Stimulated activated CD8-positive, alpha-beta memory T cell treated with anti-CD3 and anti-CD28 coated beads, Interleukin-15, amount 100 ng/mL, for 48 hours (primary cell): ENCODE results near the gene CADPS.

Experiments used
- DNase-seq, 2 donors: peaks; one replicate each; pipeline ENCODE4 v3.0.0-alpha.2; 2020; ENCODE audit warnings: low read depth in 2 of 2

The CADPS gene

GRCh38 chr3:62503516-62503915 is 371.7 kb downstream of the CADPS start:
- no peak for DNase-seq

GRCh38 chr3:62502315-62503300 is 372.6 kb downstream of the CADPS start:
- DNase-seq = no peak

DNA sequence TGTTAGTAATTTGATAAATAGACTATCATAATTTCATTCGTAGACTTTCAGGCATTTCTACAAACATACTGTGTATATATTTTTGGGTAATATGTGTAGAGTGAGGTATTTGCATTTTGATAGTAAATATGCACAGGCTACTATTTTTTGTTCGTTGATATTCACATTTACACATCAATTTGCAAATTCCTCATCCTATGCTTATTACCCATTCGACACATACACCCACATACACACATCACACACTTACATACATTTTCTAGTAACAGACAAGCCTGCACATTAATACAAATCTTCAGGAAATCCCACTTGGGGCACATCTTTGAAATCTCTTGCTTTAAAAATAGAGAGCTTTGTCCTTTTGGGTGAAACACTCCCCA is 373.9 kb downstream of the CADPS start:
- DNase-seq = no peak

DNA sequence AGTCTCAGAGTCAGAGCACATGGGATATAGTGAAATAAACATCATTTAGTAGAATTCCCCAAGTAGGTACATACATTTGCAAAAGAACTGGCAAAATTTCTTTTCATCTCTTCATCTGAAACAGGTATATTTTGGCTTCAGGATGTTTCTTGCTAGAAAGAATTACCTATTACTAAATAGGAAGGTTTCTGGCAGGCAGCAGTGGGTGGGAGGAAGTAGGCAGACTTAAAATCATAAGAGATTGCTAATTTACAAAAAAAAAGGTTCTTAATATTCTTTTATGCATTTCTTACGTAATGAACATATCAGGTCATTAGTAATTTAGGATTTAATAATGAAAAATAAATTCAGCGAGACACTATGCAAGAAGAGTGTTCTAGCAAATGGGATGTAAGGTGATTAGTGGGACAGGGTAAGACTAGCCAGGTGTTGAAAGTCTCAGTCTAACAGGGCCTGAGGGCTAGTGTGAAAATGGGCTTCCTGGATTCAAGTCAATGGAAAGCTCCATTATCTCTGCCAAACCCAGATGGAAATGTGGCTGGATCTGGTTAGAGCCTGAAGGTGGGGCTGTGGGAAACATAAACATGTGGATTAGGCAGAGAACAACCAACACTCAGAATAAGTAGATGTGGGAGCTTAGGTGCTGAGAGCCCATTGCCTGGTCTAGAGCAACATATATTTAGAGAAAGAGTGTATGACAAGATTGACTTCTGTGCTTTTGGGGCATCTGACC is 374.5 kb downstream of the CADPS start:
- no peak for DNase-seq

DNA sequence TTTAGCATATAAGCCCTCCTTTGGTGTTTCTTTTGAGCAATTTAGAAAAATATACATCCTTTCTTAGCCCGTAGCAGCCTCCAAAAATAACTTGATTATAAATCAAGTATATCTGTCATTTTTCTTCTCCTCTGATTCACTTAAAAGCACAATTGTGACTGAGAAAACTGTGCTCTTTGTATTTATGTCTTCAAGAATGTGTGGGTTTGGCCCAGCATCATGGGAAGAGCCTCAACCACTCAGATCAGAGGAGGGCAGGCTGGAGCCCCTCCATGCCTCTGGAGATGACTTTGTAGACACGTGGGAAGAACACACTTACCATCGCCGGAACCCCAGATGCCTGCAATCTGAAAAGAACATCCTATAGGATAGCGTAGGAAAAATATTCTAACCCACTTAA is 378.1 kb downstream of the CADPS start:
- DNase-seq = no peak

DNA sequence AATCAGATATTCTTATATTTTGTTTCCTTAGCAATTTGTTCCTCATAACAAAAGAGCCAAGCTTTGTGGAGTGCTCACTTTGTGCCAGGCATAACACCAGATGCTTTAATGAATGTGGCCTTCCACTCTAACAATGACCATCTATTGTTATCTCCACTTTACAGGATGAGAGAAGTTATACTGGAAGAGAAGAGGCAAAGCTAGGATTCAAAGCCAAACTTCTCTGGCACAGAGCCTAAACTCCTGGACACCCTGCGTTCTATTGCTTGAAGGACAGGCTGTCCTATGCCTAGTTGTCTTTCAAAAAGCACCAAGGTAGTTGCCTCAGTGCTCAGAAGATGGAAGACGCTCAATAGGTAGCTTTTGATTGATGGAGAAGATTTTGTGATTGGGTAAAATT is 378.7 kb downstream of the CADPS start:
- no peak for DNase-seq

DNA sequence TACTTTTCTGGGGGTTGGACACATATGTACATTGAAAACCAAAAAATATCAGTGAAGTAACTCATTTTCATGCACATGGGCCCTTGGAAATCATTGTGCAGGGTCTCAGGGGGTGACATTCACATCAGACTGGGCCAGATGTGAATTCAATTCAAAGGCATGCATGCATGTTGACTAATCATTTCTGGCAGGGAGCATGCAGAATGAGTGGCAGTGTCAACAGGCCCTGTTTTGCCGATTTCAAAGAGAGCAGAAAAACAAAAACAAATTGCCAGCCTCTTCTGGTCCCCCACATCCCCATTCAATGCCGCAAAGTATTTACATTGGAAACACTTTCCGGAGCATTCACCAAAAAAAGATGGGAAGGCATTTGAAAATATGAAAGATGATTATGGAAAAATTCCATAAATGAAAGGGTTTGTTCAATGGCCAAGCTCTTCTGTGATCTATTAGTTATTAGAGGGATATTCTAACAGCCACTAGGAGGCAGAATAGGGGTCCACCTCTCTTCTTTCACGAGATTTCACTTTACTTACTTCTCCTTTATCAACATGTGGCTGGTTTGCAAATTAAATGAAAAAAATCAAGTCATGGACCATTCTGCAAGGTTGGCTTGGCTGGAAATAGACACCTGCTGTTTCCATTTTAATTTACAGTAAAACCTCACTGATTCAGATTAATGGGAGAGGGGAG is 382.0 kb downstream of the CADPS start:
- no peak for DNase-seq

DNA sequence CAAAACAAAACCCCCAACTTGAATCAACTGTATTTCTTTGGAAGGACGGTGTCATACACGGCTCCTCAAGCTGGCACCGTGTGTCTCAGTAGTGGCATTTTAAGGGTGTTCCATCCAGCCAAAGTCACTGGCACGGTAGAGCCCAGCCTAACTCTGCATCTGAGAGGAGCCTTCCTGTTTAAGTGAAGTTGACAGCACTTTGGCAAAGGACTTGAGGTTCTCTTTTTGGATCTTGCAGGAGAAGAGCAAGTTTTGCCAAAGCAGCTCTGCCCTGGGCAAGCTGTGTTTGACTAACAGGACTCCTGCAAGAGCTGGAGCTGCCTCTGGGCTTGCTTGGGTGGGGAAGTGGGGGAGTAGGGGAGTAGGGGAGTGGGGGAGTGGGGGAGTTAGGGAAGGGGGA is 392.3 kb downstream of the CADPS start:
- DNase-seq = no peak

DNA sequence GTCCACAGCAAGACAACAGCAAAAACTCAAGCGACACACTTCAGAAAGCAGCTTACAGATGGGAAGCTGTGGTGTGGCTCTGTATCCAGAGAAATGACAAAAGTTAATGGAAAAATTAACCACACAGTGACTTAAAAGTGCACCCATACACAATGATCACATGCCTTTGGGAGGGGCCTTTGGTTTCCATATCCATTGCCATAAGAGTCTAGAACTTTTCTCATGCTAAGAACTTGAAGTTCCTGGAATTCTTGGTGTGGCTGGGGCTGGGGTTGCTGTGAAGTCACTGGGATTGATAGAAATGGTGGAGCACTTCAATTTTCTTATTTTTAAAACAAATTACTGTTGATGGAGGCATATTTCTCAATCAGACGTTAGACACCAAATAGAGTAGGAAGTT is 393.3 kb downstream of the CADPS start:
- no peak for DNase-seq

GRCh38 chr3:62480056-62480455 is 395.2 kb downstream of the CADPS start:
- no peak for DNase-seq

- no peak for DNase-seq
Measured at GRCh38 chr3:62479326-62479725, 395.9 kb downstream of the CADPS start.

DNA sequence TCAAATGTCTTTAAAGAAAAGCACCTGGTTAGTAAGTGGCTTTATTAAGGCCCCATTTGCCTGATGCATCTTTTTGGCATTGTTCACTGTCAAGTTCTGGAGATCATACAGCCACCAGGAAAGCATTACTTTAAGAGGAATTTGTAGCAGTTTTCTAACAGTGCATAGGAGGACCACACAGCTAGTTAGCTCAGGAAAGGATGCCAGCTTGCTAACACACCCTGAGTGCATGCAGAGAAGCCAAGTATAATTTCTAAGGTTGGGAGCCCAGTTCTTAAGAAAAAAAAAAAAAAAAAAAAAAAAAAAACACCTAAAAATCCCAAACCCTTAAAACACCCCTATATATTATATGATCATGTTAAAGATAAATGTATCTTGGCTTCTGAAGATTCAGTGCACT is 399.9 kb downstream of the CADPS start:
- no peak for DNase-seq

DNA sequence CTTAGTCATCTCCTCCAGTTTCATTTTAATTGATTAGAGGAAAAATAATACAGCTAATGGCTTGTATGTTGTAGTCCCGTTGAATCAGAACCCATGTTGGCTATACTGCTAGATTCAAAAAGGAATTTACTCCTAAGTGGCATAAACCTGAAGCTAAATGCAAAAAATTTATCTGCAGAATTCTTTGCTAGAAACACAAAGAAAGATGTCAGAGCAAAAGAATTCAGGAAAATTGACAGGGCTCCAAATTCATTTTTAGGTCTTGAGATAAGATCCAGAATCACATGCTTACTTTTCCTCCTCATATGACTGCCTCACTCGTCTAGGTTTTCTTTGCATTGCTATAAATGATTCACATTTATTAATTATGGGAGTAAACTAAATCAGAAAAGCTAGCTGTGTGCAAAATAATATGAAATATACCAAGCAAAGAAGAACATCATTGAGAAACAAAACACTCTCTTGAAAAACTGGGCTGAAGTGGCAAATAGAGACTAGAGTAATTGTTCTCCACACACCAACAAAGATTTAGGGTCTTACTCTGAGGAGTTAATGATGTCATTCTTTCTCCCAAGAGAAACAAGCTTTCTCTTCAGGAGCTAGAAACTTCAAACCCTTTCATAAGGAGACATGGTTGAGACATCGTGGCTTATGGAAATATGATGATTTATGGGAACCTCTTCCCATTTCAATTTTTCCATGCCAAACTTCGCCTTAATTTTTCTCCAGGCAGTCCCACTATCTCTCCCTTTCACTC is 407.1 kb downstream of the CADPS start:
- no peak for DNase-seq

DNA sequence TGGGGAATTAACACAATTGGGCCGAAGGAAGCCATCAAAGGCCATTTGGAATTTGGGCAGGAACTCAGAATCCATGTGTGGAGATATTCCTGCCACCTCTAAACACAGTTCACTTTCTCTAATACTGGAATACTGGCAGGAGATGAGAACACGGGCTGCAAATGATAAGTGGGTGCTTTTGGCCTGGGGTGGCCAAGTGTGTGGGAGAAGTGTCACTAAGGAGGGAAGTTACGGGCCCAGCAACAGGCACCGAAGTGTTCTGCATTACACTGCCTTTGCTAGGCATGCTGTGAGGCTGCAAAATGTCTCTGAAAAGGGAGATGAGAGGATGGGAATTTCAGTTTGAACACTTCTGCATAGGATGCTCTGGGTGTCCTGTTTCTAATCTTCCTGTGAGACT is 412.4 kb downstream of the CADPS start:
- no peak for DNase-seq

DNA sequence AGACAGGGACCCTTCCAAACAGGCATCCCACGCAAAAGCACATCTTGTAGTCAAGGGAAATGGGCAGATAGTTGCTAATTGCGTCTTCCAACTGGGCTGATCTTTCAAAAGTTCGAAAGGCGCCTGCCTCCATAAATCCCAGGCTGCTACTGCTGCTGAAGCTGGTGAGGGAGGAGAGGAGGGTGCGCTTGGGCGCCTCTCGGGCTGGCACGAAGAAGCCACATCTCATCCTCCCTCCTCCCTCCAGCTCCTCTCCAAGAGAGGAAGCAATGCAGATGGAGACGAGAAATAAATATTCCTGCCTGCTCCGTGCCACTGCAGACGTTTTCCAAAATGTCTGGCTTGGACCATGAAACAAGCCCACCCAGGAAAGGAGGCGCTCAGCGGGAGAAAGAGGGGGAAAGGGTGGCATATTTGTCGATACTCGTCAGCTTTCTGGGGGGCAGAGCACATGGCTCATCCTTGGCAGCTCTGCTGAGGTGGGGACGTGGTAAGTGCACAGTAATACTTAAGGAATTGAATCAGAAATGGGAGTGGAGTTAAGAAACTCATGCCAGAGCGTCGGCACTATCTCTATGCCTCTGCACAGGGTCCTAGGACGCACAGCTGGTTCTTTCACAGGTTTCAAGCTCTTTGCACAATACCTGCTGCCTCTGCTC is 413.0 kb downstream of the CADPS start:
- DNase-seq = no peak

DNA sequence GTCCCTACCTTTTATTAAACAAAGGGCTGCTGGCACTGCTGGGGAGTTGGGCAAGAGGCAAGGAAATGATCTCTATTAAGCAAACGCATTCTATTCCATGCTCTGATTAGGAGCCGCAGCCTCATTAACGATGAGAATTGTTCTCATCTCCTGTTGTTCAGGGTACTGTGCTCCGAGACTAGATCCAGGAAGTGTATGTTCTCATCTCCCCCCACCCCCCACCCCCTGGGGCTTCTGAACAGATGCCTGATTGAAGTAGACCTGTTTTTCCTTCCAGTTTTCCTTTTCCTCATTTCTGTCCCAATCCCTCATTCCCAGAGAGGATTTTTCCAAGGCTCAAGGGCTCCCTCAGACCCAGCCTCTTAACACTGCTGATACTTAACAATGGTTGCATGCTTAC is 420.3 kb downstream of the CADPS start:
- DNase-seq = no peak

DNA sequence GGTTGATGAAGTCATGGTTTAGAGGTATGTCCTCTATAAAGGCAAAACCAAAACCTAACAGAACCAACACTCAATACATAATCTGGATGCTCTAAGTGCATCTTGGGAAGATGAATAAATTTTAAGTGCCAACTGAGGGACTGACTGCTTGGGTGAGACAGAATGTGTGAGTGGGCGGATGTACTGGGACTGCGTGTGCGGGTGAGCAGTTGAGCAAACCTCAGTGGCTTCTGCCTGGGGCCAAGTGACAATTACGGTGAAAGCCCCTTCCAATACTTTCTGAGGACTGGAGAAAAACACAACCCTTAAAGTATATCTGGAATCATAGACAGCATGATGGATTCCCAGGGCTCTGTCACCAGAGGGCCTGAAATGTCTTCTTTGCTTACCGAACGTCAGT is 421.8 kb downstream of the CADPS start:
- DNase-seq = no peak

GRCh38 chr3:62451211-62451887 is 423.9 kb downstream of the CADPS start:
- DNase-seq = no peak

DNA sequence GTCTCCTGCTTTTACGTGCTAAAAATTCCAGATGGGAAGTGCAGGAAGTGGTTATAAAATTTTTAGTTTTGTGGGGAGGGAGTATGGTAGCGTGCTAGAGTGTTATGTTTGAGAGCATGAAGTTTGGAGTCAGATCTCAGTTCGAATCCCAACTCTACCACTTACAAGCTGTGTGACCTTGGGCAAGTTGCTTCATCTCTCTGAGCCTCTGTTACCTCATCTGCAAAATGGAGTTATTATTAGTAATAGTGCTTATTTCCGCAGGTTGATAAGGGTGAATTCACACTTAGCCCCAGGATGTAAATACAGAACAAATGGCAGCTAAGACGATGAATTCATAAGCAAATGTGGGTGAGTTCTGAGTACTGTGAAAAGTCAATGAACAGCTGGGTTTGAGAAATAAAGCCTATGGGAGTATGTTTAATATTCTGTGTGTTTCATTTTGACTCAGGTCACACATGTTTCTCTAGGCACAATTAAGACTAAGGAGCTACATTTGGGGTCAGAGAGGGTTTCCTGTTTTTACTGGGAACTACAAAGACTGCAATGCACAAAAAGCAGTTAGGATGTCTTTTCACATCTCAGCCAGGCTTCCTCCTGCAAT is 428.8 kb downstream of the CADPS start:
- no peak for DNase-seq

DNA sequence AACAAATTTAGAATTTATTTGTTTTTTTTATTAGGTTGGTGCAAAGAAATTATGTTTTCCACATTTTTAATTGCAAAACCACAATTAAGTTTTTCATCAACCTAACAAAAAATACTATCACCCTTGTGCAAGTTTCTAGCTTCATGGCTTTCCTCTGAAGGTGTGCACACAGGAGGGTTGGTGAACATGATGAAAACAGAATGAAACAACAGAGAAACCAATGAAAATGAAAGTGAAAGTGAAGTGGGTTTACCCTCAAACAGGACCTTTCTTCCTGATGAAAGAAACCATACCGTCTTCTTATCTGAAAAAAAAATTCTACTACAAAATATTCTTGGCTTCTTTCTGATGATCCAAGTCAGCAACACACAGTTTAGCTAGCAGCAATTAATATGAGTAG is 429.9 kb downstream of the CADPS start:
- DNase-seq = no peak
